HepG2 (cell line): ENCODE measurements around the gene MED25. TPM values are rescaled to one million over a fixed set of nuclear protein-coding genes. Genes with fewer than 3 reads are reported as not detected.

Experiments used
- SOX13 ChIP-seq, 3 experiments: fragments of 450-650 bp in 1 of 3; sonication (generic) in 1 of 3; formaldehyde crosslinking in 1 of 3; IDR thresholded peaks in 2 of 3; conservative IDR thresholded peaks in 1 of 3; 2 replicates each; pipeline versions ENCODE4 v1.5.0 to v1.6.1; 2016 to 2020; ENCODE audit warnings: antibody characterized with exemption in 1 of 3, mild to moderate bottlenecking in 1 of 3, missing compliant biosample characterization in 1 of 3, missing genetic modification reagents in 1 of 3, moderate library complexity in 1 of 3
- polyA plus RNA-seq, 8 experiments: library from polyadenylated mRNA; depleted of rRNA in 3 of 8; stranded (reverse) in 7 of 8; unstranded in 1 of 8; fragments of >200 nt; fragmentation: Illumina TruSeq in 4 of 8; extraction: Trizol in 4 of 8; gene quantifications; 2 replicates each; pipeline versions ENCODE4 v1.2.1 to v1.2.3, GENCODE V29; 2011 to 2016; ENCODE audit warnings: low read depth in 4 of 8, missing spikeins in 1 of 8, mixed read lengths in 1 of 8; ENCODE audit not compliant: insufficient read depth in 1 of 8
- total RNA-seq, 5 experiments: library from RNA; depleted of rRNA; stranded (reverse); fragments of >200 nt; fragmentation: Illumina TruSeq; extraction: Trizol; gene quantifications; 2 replicates each; pipeline ENCODE4 v1.2.3, GENCODE V29; 2016; ENCODE audit warnings: low read depth in 1 of 5
- TF ChIP-seq, protein P1 (sequence below): sonication (generic); formaldehyde crosslinking; IDR thresholded peaks from 2 replicates; pipeline ENCODE4 v1.5.0; 2020; ENCODE audit warnings: missing genetic modification reagents
- TF ChIP-seq, protein P2 (sequence below): sonication (generic); formaldehyde crosslinking; IDR thresholded peaks from 2 replicates; pipeline ENCODE4 v1.4.0; 2020; ENCODE audit warnings: missing genetic modification reagents, mild to moderate bottlenecking, borderline replicate concordance
- TF ChIP-seq, protein P3 (sequence below): sonication (generic); formaldehyde crosslinking; IDR thresholded peaks from 2 replicates; pipeline ENCODE4 v1.5.1; 2020; ENCODE audit warnings: missing genetic modification reagents, mild to moderate bottlenecking, borderline replicate concordance

MED25 gene
- total and polyA plus RNA-seq, 2 of the 13 experiments (the other 11 are each of a cell fraction or from before 2014, with no cell fraction given) = 11.1 to 15.1 TPM

DNA sequence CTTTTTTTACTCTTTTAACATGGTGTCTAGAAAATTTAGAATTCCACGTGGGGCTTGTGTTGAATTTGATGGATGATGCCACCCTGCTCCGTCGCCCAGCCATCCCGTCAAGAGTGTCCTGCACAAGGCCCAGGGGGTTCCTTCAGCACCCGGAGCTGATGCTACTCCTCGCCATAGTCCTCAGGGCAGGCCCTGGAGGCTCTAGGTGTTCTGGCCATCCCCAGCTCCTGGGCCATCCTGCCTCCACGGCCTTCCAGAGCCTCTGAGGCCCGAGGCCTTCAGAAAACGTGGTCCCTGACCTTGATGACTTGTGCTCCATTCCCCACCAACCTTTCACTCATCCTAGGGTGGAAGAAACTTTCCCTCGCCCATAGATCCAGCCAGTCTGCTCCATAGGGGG is 55.7 kb downstream of the MED25 start (continued):
- TF ChIP-seq, protein P1, sequence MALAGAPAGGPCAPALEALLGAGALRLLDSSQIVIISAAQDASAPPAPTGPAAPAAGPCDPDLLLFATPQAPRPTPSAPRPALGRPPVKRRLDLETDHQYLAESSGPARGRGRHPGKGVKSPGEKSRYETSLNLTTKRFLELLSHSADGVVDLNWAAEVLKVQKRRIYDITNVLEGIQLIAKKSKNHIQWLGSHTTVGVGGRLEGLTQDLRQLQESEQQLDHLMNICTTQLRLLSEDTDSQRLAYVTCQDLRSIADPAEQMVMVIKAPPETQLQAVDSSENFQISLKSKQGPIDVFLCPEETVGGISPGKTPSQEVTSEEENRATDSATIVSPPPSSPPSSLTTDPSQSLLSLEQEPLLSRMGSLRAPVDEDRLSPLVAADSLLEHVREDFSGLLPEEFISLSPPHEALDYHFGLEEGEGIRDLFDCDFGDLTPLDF (CRISPR knock-in tag) = no peak
- TF ChIP-seq, protein P2, sequence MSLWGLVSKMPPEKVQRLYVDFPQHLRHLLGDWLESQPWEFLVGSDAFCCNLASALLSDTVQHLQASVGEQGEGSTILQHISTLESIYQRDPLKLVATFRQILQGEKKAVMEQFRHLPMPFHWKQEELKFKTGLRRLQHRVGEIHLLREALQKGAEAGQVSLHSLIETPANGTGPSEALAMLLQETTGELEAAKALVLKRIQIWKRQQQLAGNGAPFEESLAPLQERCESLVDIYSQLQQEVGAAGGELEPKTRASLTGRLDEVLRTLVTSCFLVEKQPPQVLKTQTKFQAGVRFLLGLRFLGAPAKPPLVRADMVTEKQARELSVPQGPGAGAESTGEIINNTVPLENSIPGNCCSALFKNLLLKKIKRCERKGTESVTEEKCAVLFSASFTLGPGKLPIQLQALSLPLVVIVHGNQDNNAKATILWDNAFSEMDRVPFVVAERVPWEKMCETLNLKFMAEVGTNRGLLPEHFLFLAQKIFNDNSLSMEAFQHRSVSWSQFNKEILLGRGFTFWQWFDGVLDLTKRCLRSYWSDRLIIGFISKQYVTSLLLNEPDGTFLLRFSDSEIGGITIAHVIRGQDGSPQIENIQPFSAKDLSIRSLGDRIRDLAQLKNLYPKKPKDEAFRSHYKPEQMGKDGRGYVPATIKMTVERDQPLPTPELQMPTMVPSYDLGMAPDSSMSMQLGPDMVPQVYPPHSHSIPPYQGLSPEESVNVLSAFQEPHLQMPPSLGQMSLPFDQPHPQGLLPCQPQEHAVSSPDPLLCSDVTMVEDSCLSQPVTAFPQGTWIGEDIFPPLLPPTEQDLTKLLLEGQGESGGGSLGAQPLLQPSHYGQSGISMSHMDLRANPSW (CRISPR knock-in tag) = no peak
- TF ChIP-seq, protein P3, sequence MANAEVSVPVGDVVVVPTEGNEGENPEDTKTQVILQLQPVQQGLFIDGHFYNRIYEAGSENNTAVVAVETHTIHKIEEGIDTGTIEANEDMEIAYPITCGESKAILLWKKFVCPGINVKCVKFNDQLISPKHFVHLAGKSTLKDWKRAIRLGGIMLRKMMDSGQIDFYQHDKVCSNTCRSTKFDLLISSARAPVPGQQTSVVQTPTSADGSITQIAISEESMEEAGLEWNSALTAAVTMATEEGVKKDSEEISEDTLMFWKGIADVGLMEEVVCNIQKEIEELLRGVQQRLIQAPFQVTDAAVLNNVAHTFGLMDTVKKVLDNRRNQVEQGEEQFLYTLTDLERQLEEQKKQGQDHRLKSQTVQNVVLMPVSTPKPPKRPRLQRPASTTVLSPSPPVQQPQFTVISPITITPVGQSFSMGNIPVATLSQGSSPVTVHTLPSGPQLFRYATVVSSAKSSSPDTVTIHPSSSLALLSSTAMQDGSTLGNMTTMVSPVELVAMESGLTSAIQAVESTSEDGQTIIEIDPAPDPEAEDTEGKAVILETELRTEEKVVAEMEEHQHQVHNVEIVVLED (CRISPR knock-in tag) = no peak
- TF ChIP-seq SOX13 (IDR thresholded peaks at IDR 0.05) = no peak
- TF ChIP-seq SOX13 (CRISPR knock-in tag; conservative IDR thresholded peaks at IDR 0.05 in 1 of 2, IDR thresholded peaks at IDR 0.05 in 1 of 2) = no peak
- TF ChIP-seq, all 625 proteins: peak for 0
